ENCODE results near the gene IRF1.

IRF1 gene

DNA sequence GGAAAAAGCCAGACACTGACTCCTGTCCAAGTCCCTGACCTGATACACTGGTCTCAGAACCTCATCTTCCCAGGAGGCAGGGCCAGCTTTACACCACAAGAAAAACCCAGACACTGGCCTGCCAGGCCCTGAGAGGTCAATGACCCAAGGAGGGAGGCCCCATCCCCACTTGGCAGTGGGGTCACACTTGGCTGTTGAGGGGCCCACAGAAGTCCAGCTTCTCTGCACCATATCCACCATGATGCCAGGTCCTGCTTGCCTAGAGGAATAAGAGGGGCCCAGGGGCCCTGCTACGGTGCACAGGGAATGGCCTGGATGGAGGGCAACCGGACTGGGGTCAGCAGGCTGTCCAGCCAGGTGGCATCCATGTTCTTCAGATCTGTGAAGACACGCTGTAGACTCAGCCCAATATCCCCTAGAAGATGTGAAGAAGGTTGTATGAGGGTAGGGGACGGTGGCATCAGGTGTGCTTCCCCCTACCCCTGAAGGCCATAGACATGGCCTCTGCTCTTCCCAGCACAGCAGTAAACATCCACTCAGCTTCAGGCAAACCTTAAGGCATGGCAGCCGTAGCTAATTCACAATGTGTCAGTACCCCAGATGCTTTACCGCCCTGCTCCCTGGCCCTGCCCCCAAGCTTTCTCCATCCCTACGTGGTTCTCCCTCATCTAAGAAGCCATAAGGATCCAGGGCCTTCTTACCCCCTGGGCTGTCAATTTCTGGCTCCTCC lies 6.7 kb downstream of the IRF1 start:
- no peak for TF ChIP-seq GATA3 (IDR thresholded peaks at IDR 0.05; ENCODE audit: low read depth, low read length)
- no peak for TF ChIP-seq GATA2 (IDR thresholded peaks at IDR 0.05; ENCODE audit: low read depth, low read length)

DNA sequence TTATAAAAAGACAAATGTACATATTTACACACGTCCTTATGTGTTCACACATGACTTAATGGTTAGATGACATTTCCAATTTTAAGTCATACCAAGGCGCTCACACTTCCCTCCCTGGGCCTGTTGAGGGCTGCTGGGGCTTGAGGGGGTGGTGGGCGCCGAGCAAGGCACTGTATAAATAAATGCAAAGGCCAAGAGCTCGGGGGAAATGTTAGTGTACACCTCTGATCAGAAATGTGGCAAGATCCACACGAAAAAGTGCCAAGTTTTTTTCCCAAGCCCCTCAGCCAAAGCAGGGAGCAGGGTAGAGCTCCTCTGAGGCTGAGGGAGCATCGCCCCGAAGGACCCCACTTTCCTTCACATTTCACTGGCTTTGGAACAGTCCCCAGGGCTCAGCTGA lies 7.5 kb downstream of the IRF1 start:
- no peak for TF ChIP-seq GATA3 (IDR thresholded peaks at IDR 0.05; ENCODE audit: low read depth, low read length)
- no peak for TF ChIP-seq GATA2 (IDR thresholded peaks at IDR 0.05; ENCODE audit: low read depth, low read length)

GRCh38 chr5:132481596-132482211 lies 8.9 kb downstream of the IRF1 start:
- TF ChIP-seq GATA3 (IDR thresholded peaks at IDR 0.05; ENCODE audit: low read depth, low read length) (no peak), GATA2 (IDR thresholded peaks at IDR 0.05; ENCODE audit: low read depth, low read length) (no peak)

- TF ChIP-seq GATA2 (IDR thresholded peaks at IDR 0.05; ENCODE audit: low read depth, low read length) (no peak), GATA3 (IDR thresholded peaks at IDR 0.05; ENCODE audit: low read depth, low read length) (no peak)
Observed at GRCh38 chr5:132480893-132481595, 9.5 kb downstream of the IRF1 start.

- TF ChIP-seq GATA2 (IDR thresholded peaks at IDR 0.05; ENCODE audit: low read depth, low read length) (no peak), GATA3 (IDR thresholded peaks at IDR 0.05; ENCODE audit: low read depth, low read length) (no peak)
Observed at GRCh38 chr5:132480546-132480892, 10.1 kb downstream of the IRF1 start.

DNA sequence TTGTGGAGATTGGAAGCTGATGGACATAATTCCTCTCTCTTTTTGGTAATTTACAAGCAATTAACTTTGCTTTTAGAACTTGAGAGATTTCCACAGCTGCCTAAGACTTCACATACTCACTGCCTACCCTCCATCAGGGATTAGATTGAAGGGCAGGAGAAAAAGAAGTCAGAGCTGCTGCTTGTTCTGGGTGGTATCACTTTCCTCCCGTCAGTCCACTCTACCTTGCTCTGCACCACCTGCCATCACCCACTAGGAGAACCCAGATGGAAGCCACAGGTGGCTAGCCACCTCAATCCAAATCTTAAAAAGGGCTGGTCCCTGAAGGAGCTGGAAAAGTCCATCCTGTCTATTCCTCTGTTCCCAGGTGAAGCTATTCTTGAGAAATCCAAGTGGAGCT lies 10.5 kb downstream of the IRF1 start:
- TF ChIP-seq GATA2 (IDR thresholded peaks at IDR 0.05; ENCODE audit: low read depth, low read length) (no peak), GATA3 (IDR thresholded peaks at IDR 0.05; ENCODE audit: low read depth, low read length) (no peak)

GRCh38 chr5:132479111-132479951 lies 11.2 kb downstream of the IRF1 start:
- TF ChIP-seq GATA2 (IDR thresholded peaks at IDR 0.05; ENCODE audit: low read depth, low read length) (no peak), GATA3 (IDR thresholded peaks at IDR 0.05; ENCODE audit: low read depth, low read length) (no peak)

DNA sequence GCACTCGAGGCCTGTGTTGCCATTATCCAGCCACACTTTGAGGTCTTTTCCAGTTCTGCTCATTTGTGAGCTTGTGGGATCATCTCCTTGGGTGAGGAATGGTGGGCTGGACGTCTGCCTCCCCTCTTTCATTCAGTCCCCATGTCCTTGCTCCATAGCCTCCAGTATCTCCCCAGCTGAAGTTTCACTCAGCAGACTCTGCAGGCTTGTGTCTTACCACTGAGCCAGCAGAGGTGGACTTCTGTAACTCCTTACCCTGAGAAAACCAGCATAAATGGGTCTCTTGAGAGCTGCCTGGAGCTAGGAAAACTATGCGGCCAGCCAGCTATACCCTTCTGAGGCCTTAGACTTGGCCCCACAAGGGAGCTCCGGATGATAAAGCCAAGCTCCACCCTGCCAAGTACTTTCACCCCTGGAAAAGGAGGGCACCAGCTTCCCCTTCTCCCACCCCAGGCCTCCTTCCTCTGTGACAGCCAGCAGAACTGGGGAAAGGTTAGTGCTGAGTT lies 12.2 kb downstream of the IRF1 start:
- TF ChIP-seq GATA3 (IDR thresholded peaks at IDR 0.05; ENCODE audit: low read depth, low read length), result no peak

- TF ChIP-seq GATA3 (IDR thresholded peaks at IDR 0.05; ENCODE audit: low read depth, low read length) (no peak), GATA2 (IDR thresholded peaks at IDR 0.05; ENCODE audit: low read depth, low read length) (no peak)
Observed at GRCh38 chr5:132477784-132478365, 12.7 kb downstream of the IRF1 start.

- TF ChIP-seq GATA2 (IDR thresholded peaks at IDR 0.05; ENCODE audit: low read depth, low read length) (no peak), GATA3 (IDR thresholded peaks at IDR 0.05; ENCODE audit: low read depth, low read length) (no peak)
Observed at GRCh38 chr5:132476876-132477781, 13.4 kb downstream of the IRF1 start.

DNA sequence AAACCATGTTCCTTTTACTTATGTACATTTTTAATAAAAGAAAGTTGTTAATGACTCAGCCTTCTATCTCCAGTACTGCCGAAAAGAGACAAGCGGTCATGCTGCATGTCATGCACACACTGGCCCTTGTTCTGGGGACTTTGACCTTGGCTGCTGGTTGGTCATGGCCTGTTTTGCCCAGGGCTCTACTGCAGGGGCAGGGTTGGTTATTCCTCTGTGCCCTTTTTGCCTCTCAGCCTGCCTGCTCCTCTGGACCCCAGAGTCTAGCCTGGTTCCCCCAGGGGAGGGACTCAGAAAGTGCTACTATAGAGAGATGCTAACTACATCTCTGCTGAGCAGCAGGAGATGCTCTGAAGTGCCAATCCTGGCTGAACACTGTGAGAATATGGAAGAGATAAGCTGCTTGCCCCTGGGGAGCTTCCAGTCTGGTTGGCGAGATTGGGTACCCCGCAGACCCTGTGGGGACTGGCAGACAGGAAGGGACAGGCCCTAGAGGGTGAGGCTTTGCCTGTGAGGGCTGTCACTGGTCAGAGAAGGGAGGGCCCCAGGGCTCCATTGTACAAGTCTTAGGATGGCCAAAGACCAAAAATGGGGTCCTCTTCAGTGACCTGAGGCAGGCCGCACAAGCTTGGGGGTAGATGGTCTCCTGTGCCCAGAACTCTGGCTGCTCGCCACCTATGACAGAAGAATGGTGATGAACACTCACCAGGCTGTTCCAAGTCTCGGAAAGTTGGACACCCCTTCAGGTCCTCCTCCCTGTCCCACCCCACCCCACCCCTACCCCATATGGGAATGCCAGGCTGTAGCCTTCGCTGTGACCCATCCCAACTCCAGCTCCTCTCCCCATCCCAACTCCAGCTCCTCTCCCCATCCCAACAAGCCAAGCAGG lies 14.3 kb downstream of the IRF1 start:
- TF ChIP-seq GATA2 (IDR thresholded peaks at IDR 0.05; ENCODE audit: low read depth, low read length) (no peak), GATA3 (IDR thresholded peaks at IDR 0.05; ENCODE audit: low read depth, low read length) (no peak)

DNA sequence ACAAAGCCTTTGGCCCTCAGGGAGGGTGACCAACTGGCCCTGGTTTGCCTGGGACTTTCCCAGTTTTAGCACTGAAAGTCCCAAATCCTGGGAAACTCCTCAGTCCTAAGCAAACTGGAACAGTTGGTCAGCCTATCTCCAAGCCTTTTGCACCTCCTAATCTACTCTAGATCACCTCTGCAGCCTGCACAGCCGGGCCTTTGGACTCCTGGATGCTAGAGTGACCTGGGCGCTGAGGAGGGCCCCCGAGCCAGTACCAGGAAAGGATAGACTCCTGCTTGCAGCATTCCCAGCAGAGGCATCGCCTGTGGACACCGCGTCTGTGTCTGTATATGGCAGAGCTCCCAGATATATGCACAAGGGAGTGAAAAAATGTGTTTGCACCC lies 15.1 kb downstream of the IRF1 start:
- TF ChIP-seq GATA3 (IDR thresholded peaks at IDR 0.05; ENCODE audit: low read depth, low read length), result no peak
- no peak for TF ChIP-seq GATA2 (IDR thresholded peaks at IDR 0.05; ENCODE audit: low read depth, low read length)

Measured in SH-SY5Y (cell line).